Occipital lobe (tissue), 2 donors: Measurements from ENCODE around the gene CYB5R2. TPM values are rescaled to one million over a fixed set of nuclear protein-coding genes. Genes with fewer than 3 reads are reported as not detected.
"Not testable (repeated sequence)": the region's sequence is repeated elsewhere in the genome, so short reads cannot be mapped to it uniquely, and the experiment has no call there.

Experiments used
- DNase-seq: peaks from one replicate; lab custom pipeline; 2025; lab: John Stamatoyannopoulos, UW
- total RNA-seq: library from RNA; depleted of rRNA; stranded (reverse); fragments of >200 nt; gene quantifications from one replicate; pipeline ENCODE4 v1.2.3, GENCODE V29; 2014

The CYB5R2 gene
- total RNA-seq, 1 donor from 2014 or later = 1.2 TPM

DNA sequence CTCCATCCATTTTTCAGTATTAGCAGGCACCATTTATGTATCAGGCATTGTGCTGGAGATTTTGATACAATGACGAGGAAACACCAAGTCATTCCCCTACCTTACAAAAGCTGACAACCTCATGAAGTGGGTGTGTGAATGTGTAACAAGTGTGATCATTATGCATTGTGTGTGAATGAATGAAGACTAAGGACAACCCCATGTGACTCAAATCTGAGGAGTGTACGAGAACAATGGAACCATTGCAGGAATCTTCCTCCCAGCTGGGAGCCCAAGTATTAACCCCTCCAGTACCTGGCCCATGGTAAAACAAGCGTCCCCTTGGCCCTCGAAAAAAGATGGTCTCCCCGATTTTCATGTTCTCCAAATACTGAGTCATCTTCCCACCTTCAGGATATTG, 4.4 kb downstream of the CYB5R2 start:
- DNase-seq = no peak

DNA sequence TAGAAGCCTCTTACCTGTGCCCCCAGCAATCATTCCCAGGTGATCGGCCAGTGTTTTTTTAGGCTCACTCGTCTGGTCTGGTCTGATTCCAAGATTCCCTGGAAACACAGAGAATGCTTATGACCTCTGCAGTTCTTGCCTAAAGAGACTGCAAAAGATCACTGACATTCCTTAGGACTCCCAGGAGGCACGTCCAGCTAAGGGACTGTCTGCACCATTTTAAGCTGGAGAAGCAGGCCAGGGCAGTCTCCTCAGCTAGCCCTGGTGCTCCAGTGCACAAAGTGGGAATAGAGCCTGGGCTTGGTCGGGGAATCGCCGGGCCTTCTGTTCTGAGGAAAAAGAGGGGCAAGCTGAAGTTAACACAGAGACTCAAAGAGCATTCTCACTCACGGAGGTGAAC, 4.8 kb downstream of the CYB5R2 start:
- DNase-seq = no peak

DNA sequence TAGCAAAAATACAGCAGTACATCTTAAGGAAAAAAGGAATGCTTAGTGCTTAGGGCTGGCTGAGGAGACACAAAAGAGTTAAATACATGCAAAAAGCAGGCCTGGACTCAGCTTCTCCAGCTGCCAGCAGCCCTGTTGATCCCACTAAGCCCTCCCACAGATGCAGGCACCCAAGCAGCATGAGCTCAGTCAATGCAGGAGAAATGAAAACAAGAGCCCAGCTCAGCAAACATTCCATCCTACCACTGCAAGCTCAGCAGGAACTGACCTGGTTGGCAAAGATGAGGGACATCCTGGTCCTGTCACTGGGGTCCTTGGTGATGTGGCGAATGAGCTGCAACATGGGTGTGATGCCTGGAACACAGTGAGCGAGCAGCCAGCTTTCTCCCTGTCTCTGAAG, 5.8 kb downstream of the CYB5R2 start:
- DNase-seq = no peak

DNA sequence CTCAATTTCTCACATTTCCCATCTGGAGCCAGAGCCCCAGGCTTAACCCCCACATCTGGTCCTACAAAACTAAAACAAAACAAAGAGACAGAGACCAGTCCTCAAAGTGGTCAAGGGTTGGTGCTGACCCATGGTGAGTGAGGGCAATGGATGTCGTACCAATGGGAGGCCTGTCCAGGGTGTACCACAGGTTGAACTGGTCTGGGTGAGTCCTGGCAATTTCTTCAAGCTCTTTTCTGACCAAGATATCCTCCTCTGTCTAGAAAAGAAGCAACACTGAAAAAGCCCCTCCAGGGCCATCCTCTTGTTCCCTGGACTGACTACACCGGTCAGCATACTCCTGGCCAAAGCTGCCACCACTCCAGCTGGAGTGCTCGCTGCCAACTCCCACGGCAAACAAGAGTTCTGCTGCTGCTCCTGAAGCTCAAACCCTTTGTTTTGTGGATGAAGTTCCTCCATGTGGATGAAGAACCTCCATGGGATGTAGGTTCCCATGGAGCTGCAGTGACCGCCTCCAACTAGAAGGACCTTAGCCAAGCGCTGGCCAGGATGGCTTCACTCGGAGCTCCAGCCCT, 6.9 kb downstream of the CYB5R2 start:
- DNase-seq = no peak

DNA sequence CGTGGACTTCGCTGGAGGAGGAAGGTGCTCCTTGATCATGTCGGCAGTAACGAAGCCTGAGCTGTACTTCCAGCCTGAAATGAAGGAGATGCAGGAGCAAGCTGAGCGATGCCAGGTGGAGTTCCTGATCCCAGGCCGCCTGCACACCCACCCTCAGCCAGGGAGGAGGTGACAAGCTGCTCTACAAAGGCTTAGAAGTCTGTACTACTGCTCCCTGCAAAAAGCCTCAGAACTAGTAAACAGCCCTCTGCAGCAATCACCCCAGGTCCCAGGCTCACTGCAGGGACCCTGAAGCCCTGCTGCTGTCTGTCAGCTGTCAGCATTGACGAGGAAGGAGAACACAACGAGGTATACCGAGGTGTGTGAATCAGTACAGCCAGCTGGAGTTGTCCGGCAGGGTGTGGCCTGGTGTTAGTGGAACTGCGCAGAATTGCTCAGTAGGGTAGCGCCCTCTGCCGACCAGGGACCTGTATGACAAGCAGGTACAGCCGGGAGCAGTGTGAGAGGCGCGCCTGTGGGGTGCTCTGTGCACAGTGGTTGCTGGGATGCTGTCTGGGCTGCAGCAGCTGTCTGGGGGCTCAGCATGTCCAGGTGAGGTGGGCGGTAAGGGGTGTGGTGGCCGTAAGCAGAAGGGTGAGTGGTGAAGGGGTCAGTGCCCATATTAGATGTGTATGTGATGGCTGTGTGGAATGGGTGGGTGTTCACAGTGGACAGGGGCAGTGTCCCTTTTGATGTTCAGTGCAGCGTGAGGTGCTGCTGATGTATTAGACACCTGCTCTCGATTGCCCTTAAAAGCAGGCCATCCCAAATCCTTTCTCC, 7.6 kb downstream of the CYB5R2 start:
- peak; percentile 10 for DNase-seq

DNA sequence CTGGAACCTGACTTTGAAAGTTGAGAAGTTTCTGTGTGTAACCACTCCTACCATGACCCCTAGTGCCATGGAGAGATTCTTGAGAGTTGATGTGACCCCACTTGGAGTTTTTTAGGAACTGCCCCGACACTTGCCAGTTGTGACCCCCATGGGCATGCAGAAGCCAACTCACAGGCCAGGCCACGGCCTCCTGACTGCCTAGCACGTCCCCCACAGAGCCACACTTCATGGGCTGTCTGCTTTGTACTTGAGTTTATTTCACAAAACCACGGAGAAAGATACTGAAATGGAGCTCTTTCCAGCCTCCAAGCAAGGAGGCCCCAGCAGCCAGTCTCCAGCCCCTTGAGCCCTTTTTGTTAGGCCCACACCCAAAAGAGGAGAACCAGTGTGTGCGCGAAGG, 8.4 kb downstream of the CYB5R2 start:
- DNase-seq = no peak

DNA sequence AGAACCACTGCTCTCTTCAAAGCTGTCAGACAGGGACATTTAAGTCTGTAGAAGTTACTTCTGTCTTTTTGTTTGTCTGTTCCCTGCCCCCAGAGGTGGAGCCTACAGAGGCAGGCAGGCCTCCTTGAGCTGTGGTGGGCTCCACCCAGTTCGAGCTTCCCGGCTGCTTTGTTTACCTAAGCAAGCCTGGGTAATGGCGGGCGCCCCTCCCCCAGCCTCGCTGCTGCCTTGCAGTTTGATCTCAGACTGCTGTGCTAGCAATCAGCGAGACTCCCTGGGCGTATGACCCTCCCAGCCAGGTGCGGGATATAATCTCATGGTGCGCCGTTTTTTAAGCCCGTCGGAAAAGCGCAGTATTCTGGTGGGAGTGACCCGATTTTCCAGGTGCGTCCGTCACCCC, 9.8 kb downstream of the CYB5R2 start:
- not testable (repeated sequence) for DNase-seq

DNA sequence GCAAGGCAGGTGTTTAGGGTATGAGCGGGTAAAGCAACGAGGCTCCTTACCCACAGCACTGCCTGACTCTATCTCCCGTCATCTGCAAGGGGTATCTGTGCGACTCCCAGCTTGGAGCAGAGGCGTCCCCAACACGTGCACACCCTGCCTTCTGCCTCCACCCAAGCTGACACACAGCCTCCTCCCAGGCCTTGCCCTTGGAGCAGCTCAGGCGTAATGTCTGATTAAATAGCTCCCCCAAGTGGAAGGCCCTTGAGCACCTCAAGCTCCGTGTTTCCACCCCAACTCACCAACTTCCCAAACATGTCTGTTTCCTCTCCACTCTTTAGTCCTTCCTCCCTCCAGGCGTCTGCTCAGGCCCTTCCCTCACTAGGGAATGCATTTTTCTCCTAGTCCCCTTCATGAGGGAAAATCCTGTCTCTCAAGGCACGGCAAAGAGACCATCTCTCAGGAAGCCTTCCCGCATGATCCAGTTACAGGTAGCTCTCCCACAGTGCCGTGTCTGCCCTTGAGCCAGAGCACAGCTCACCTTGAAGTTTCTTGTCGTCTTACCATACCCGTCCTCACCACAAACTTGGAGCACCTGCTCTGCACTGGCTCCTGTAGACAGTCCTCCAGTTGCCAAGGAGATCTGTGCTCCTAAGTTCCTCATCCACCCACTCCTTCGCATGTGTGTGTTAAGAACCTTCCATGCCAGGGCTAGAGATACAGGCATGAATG, 15.8 kb downstream of the CYB5R2 start:
- peak; percentile 18 for DNase-seq

DNA sequence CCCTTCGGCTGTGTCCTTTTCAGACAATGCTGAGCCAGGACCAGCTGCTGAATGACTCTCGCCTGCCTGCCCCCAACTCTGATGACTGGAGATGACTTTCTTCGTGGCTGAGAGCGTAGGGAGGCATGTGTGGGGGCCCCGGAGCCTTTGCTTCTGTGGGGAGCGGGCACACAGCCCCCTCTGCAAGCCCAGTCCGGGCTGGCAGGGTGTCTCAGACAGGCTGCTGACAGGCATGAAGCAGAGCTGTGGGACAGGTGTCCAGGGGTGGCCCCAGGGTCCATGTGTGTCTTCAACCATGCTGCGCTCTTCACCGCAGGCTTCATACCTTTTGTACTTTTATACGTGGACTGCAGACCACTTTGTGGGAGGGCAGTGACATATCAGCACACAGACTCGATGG, 16.6 kb downstream of the CYB5R2 start:
- DNase-seq = no peak

DNA sequence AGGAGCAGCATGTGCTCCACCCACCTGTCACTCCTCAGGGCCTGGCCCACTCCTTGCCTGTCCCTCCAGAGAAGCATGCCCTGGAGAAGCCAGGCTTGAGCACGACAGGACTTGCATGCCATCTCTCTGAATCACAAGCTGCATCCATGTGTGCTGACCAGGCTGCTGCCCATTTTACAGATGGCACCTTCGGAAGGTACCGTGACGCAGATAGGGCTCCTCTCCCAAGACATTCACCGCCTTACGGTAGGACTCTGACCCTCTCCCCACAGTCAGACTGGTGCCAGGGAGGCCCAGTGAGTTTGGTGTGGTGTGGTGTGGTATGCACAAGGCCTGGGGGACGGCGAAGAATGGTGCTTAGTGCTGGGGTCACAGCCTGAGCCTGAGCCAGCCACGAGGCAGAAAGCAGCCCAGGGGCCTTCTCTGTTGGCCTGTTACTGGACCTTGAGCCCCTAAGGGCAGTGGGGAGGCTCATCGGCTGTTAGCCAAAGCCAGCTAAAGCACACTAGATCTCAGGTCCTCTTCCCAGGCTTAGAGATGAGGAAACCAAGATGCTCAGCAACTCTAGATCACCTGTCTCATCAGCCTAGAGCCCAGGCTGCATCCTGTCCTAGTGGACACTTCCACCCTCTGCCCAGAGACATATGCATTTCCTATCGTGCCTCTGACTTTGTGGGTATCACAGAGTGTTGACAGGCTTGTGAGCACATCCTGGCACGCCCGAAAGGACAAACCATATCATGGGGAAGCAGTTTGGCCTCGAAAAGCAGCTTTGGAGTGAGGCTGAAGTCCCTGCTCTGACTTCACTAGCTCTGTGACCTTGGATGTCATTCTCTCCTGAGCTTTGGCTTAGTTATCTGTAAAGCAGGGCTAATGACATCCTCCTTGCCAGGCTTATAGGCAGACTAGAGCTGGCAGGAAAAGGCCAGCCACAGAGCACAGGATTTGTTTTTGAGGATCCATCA, 17.8 kb downstream of the CYB5R2 start:
- no peak for DNase-seq

DNA sequence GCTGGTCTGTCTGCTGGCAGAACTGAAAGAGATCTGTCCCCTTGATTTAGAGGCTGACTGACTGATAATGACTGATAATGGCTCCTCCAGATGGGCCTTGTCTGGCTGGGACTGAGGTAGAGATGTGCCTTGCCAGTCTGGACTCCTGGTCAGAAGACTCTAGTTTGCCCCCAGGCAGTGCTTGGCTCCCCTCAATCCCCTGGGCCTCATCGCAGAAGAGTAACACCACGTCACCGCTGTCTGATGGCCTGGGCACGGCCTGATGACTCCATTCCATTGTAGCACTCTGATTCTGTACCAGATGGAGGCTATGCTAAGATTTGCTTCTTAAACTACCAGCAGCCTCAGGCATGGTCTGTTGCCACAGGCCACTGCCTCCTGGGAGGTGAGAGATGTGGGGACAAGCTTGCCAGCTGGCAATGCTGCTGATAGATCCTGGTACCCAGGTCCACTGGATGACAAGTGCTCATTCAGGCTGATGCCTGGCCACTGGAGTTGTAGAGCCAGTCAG, 19.1 kb downstream of the CYB5R2 start:
- no peak for DNase-seq

DNA sequence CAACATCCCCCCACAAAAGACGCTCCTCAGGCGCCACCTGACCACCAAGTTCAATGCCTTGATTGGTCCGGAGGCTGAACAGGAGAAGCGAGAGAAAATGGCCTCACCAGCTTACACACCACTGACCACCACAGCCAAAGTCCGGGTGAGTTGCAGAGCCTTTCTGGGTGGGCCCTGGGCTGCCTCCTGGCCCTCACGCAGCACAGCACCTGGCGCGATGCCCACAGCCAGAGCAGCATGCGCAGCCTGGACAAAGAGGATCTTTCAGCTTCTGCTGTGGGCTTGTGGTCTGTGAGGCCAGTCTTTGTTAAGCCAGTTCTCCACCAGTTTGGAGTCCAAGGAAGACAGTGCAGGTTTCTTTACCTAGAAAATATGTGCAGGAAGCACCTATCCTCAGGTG, 21.6 kb downstream of the CYB5R2 start:
- DNase-seq = peak; percentile 67

DNA sequence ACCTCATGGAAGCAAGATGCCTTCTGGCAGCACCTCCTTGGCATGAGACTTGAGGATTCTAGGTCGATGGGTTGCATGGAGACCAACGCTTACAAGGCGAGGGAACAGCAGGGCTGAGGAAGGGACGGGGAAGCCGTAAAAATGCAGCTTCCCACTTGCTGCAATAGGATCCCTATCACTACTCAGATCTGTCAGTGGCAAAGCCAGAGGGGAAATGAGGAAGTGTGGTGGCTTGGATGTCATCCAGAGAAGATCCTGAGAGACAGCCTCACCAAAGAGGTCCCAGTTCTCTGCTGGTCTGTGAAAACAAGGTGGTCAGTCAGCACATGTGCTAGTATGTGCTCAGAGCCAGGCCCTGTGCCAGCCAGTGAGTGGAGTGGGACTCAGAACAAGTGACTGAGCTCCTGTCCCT, 22.2 kb downstream of the CYB5R2 start:
- no peak for DNase-seq

DNA sequence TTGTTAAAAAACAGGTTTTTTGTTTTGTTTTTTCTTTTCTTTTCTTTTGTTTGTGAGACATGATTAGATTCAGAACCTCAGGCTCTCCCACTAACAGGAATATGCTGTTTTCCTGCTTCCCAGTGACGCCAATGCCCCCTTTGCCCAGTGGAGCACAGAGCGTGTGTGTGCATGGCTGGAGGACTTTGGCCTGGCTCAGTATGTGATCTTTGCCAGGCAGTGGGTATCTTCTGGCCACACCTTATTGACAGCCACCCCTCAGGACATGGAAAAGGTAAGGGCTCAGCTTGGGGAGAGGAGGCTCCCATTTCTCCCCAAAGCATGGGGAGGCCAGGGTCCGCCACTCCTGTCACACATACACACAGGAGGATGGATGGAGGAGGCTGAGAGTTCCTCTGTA, 25.0 kb downstream of the CYB5R2 start:
- no peak for DNase-seq

DNA sequence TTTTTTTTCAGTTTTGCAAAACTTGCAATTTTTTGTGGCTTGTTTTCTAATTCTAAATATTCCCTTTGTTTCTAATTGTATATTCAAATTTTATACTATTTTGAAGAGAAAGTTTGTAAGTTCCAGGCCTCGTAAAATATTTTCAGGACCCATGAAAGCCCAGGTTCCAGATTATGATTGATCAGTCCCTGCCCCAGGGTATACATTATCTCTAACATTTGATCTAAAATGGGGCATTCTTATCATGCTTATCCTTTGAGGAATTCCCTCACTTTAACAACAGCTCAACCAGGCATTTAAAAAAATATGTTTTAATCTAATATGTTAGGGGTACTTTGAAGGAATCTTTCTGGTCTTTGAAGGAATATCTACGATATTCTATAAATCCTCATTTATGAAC, 26.4 kb downstream of the CYB5R2 start:
- DNase-seq = no peak

DNA sequence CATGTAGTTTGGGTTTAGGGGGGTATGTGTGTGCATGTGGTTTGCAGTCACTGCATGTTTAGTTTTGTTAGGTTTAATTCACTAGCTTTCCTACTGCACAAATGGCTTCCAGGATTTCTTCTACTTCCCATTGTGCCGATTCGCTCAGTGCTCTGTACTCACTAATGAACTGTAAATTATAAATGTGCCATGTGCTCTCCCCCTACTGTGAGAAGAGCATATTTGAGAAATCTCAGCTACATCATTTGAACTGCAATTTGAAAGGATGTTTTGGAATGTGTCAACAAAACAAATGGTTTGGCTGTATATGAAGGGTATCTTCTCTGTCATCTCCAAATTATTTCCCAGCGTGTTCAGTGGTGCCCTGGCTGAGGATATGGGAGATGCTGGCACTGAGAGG, 28.1 kb downstream of the CYB5R2 start:
- no peak for DNase-seq

DNA sequence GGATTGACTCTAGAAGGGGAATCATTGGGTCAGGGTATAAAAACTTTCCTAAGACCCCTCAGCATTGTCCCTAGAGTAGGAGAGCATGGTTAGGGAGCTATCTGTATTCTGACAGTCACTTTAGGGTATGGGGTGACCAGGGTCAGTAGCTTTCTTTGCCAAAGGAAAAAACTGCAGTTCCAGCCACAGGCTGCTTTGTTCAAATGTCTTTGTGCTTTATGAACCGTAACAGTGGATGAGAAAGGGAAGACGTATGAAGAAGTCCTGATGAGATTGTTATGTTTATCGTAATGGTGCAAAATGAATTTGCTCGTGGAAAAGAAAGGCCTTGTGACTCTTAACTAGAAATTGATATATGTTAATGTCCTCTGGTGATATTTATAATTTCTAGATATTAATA, 30.0 kb downstream of the CYB5R2 start:
- DNase-seq = no peak

DNA sequence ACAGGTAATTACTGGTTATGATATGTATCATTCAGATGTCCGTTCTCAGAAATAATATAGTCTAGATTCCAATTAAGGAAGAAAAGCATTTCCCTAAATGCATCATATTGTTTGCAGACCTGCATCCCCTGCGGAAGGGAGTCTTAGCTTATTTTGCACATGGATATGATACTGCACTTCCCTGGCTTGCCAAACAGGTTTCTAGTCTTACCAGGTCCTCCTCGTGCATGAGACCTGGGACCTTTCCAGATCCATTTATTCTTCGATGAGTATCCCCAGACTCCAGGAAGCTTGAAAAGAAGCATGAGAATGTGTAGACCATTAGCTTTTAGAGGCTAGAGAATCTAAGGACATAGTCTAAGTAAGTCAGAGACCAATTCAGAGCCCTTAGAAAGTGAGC, 30.6 kb downstream of the CYB5R2 start:
- no peak for DNase-seq

DNA sequence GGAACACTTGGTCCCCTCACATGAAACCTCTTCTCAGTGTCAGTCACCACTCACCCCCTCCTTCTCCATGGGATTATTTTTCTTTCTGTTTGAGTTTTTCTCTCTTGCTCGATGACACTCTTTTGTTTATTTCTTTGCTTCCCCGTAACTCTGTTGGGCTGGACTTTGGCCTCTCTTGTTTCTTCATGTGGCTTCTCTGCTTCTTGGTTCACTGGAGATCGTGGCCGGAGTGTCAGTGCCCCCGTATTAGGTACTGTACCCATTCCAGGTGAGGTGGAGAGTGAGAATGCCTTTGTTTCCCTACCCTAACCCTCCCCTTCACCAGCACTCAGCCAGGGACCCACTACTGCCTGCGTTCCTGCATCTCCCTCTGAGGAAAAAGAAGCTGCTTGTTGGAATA, 32.5 kb downstream of the CYB5R2 start:
- no peak for DNase-seq

DNA sequence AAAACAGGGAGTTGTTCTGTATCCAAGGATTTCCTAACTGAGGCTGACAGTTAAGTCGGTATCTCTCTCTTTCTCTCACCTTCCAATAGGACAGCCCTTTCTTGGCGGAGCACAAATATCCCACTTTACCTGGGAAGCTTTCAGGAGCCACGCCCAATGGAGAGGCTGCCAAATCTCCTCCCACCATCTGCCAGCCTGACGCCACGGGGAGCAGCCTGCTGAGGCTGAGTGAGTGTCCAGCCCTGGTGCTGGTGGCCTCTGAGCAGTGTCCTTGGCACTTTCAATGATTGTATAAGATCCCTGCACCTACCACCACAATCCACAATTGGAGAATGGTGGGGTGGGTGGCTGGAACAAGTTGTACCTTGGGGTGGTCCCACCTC, 33.7 kb downstream of the CYB5R2 start:
- DNase-seq = no peak
